ENCODE measurements around the gene NPTN.

NPTN gene

DNA sequence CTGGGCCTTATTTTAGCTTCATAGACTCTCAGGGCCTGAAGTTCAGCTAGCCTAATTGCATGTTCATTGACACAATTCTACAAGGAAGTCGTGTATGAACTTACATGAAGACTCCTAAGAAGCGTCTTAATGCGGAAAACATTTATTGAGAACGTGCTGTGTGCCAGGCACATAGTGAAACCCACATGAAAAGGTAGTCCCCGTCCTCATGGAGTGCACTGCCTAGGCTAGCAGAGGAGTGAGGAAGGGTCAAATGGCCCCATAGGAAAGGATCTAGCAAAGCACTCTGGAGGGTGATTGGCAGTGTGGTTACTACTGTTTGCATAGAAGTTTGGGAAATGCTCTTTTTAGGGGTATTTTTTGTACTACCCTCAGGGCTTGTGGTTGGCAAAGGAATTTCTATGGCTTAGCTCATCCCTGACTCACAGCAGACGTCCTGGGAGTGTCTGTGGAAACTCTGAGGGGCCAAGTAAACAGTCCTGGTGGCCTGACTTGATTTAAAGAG is 854 bp upstream of the NPTN start:
- in situ Hi-C loops (cut with MboI; ENCODE audit: low sequenced_read_pairs) = no loop called here

GRCh38 chr15:73632670-73633058 is 525 bp downstream of the NPTN start:
- in situ Hi-C loops (cut with MboI; ENCODE audit: low sequenced_read_pairs) = no loop called here

GRCh38 chr15:73631915-73632669 is 1.1 kb downstream of the NPTN start:
- in situ Hi-C loops (cut with MboI; ENCODE audit: low sequenced_read_pairs) = no loop called here

DNA sequence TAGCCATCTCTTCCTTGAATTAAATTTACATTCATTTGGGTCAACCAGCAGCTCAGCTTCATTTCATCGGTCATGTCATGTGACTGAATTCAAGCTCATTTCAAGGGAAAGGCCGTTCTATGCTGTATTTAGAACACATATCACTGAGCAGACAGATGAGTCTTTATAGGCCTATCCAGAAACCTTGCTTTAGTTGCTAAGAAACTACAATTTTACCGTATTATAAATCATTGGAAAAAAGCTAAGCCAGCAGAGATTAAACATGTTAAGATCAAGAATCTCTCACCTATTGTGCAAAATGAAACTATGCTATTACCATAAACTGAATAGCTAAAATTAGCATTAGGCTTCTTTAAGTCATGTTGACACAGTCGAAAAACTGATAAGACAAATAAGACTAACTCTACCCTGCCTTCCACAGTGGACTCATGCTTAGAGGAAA is 2.2 kb downstream of the NPTN start:
- in situ Hi-C loops (cut with MboI; ENCODE audit: low sequenced_read_pairs) = no loop called here

DNA sequence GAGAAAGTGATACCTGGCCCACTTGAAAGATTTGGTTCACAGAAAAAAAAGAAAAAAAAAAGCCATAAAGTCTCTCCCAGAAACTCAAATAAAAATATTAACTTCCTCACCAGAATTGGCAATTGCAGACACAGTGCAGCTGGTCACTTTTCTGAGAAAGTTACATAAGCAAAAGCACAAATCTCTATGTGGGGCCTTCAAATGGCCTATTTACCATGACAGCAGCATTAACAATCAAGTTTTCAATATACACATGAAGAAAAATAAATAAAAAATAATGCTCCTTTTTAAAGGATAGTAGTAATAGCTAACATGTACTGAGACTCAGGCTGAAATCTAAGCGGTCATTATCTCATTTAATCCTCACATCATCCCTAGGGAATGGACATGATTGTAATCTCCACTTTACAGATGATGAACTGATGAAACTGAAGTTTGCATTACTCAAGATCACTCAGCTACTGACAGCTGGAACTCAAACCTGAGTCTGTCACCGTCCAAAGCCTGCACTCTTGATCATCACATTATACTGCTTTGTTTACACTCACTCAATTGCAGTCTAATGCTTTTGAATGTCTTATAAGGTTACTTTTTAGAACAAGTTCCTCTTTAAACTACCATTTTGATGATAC is 3.3 kb downstream of the NPTN start:
- in situ Hi-C loops (cut with MboI; ENCODE audit: low sequenced_read_pairs) = no loop called here

- in situ Hi-C loops (cut with MboI; ENCODE audit: low sequenced_read_pairs) = no loop called here
Measured at GRCh38 chr15:73628976-73629797, 4.0 kb downstream of the NPTN start.

DNA sequence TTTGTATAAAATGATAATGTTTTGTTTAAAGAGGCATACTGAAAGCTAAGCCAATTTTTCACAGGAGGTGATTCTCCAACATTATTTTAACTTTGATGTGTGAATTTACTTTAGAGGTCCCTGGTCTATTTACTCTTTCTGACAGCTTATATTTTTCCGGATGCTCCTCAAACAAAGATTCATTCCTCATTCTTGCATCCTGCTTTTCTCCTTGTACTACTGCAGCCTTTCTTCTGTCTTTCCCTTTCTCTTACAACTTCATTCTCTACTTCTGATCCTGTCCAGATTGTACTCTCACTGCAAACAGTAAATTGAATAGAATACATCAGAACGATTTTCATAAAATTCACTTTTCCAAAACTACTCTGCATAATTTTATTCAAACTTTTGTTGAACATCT is 5.1 kb downstream of the NPTN start:
- in situ Hi-C loops (cut with MboI; ENCODE audit: low sequenced_read_pairs) = no loop called here

DNA sequence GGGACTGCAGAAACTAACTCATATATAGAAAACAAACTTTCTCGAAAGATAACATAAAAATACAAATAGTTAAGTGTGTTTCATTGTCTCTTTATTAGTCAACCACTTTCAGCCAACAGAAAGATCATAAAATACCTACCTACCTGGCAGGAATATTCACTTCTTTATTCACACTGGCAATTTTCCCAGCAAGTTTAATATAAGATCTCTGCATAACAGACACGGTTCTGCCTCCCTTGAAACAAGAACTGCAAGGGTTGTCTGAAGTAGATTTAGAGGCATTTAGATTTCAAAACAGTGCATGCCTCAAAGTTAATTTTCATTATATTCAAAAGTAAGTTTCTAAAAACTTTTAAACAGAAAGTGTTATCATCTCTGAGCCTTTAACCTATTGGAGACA is 7.1 kb downstream of the NPTN start:
- in situ Hi-C loops (cut with MboI; ENCODE audit: low sequenced_read_pairs) = no loop called here

DNA sequence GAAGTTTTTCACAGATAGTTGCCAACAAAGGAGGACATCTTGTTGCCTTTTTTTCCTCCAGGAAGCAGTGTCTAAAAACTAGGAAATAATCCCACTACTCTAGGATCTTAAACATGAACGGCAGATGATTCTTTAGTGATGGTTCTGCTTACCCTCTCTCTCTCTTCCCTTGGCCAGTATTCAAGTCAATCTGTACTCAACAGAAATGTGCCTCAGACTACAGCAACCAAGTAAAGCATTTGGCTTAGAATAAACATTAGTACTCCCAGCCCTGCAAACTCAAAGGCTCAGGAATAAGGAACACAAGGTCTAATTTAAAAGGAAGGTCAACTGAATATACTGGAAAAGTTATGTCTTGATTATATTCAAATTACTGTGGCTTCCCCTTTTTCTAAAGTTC is 8.7 kb downstream of the NPTN start:
- in situ Hi-C loops (cut with MboI; ENCODE audit: low sequenced_read_pairs) = no loop called here

- in situ Hi-C loops (cut with MboI; ENCODE audit: low sequenced_read_pairs) = no loop called here
Measured at GRCh38 chr15:73621286-73621826, 11.8 kb downstream of the NPTN start.

DNA sequence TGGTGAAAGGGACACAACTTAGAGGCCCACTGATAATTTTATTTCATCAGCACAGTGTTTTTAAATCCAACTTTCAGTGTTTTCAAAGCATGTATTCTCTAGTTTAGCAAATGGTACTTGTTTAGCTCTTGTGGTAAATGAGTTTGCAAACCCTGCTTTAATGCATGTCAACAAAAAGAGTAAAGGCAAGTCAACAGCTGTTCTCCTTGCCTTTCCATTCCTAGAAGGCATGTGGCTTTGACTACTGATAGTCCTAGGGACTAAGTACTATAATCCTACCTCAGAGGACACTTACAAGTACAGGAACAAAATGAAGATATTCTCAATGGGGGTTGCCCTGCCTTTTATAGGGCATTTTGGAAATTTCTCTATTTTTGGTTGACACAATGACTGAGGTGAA is 13.1 kb downstream of the NPTN start:
- in situ Hi-C loops (cut with MboI; ENCODE audit: low sequenced_read_pairs) = no loop called here

DNA sequence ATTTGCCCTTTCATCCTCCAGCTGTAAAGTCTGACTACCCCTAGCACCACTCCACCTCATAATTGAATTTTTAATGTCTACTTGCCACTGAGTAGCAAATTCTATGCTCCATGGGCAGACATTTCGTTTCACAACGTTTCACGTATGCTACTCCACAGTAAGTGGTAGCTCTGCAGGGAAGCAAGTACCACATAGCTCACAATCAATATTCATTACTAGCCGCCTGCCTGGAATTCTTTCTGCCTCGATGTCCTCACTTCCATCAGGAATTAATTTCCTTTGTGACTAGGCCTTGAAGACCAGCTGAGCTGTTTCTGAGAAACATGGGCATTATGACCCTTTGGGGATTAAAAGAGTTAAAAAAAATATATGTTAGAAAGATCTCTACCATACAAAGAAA is 15.3 kb downstream of the NPTN start:
- in situ Hi-C loops (cut with MboI; ENCODE audit: low sequenced_read_pairs) = no loop called here

- in situ Hi-C loops (cut with MboI; ENCODE audit: low sequenced_read_pairs) = no loop called here
Measured at GRCh38 chr15:73617301-73617831, 15.8 kb downstream of the NPTN start.

DNA sequence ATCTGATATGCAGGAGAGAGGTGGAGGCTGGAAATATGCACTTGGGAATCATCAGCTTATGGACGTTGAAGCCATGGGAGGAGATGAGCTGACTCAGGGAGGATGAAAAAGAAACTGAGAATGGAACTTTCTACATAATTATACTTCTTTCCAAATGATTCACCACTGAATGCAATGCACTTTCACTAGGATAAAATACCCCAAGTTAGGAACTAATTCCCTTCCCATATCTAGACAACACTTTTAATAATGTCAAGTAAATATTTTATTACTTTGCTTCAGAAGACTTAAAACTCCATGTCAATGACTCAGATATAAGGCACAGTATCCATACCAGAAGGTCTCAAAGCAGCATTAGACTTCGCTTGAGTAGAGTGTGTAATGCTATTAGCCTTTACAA is 24.2 kb downstream of the NPTN start:
- in situ Hi-C loops (cut with MboI; ENCODE audit: low sequenced_read_pairs) = no loop called here

- in situ Hi-C loops (cut with MboI; ENCODE audit: low sequenced_read_pairs) = no loop called here
Measured at GRCh38 chr15:73608475-73608874, 24.7 kb downstream of the NPTN start.

DNA sequence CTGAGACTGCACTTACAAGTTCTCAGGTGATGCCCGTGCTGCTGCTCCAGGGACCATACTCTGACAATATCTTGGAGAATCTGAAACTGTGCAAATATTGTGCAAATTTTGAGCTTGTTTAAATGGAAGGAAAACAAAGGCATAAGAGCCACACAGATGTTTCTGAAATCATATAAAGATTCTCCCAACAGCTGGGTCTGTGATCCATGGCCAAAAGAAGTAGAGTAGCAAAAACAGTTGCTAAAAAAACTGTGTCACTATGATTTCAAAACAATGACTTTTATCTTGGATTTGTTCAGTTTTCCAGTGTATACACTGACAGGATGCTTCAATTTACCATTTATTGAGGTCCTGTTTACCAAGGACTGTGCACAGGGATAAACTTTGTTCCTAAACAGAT is 25.3 kb downstream of the NPTN start:
- in situ Hi-C loops (cut with MboI; ENCODE audit: low sequenced_read_pairs) = no loop called here

- in situ Hi-C loops (cut with MboI; ENCODE audit: low sequenced_read_pairs) = no loop called here
Measured at GRCh38 chr15:73607405-73607804, 25.8 kb downstream of the NPTN start.

- in situ Hi-C loops (cut with MboI; ENCODE audit: low sequenced_read_pairs) = no loop called here
Measured at GRCh38 chr15:73605759-73606436, 27.3 kb downstream of the NPTN start.

DNA sequence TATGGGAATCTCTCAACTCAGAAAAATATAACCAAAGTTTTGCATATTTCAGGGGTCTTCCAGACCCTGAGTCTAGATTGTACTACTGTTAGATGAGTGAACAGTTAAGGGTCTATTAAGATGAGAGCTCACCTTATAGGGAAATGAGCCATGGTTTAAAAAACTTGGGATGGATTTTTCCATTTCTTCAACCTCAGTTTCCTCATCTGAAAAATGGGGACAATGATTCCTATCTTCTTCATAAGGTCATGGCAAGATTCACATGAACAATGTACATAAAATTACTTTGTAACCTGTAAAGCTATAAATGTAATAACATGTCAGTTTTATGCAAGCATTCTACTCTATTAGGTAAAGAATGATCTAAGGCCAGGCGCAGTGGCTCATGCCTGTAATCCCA is 28.7 kb downstream of the NPTN start:
- in situ Hi-C loops (cut with MboI; ENCODE audit: low sequenced_read_pairs) = no loop called here

- in situ Hi-C loops (cut with MboI; ENCODE audit: low sequenced_read_pairs) = no loop called here
Measured at GRCh38 chr15:73602992-73603391, 30.2 kb downstream of the NPTN start.

GRCh38 chr15:73602446-73602843 is 30.7 kb downstream of the NPTN start:
- in situ Hi-C loops (cut with MboI; ENCODE audit: low sequenced_read_pairs) = no loop called here
